Thoracic aorta (tissue), 2 donors: ENCODE measurements around the gene COL25A1. TPM values are rescaled to one million over a fixed set of nuclear protein-coding genes. Genes with fewer than 3 reads are reported as not detected.

Source experiments
- ATAC-seq: fragments of 150-250 bp; one replicate; pipeline ENCODE4 v1.8.0; 2017; ENCODE audit warnings: low read depth; ENCODE audit not compliant: insufficient number of reproducible peaks, low FRiP score
- DNase-seq: peaks from one replicate; pipeline ENCODE4 v3.0.0-alpha.2; 2020; ENCODE audit warnings: low spot score
- H3K27ac ChIP-seq, 2 donors: fragments of 200-600 bp; sonication (generic); 1 replicate in 1 of 2; 2 replicates in 1 of 2; pipeline ENCODE4 v1.5.1; 2016; ENCODE audit warnings: mild to moderate bottlenecking in 2 of 2, moderate library complexity in 2 of 2
- H3K27me3 ChIP-seq: fragments of 200-600 bp; sonication (generic); replicated peaks from 2 replicates; pipeline ENCODE4 v1.6.0; 2016; ENCODE audit warnings: mild to moderate bottlenecking; ENCODE audit not compliant: insufficient read depth
- H3K36me3 ChIP-seq: fragments of 200-600 bp; sonication (generic); one replicate; pipeline ENCODE4 v1.5.1; 2016
- H3K4me1 ChIP-seq, 2 donors: fragments of 200-600 bp; sonication (generic); 1 replicate in 1 of 2; 2 replicates in 1 of 2; pipeline versions ENCODE4 v1.5.1 to v1.6.0; 2016; ENCODE audit warnings: low read depth in 2 of 2, mild to moderate bottlenecking in 1 of 2; ENCODE audit not compliant: control insufficient read depth in 1 of 2
- H3K4me3 ChIP-seq: fragments of 200-600 bp; sonication (generic); 2 replicates; pipeline ENCODE4 v1.5.1; 2016; ENCODE audit warnings: mild to moderate bottlenecking
- H3K9me3 ChIP-seq: fragments of 200-600 bp; sonication (generic); 2 replicates; pipeline ENCODE4 v1.5.1; 2016
- total RNA-seq, 2 donors: library from RNA; depleted of rRNA; stranded (reverse); fragments of >200 nt; gene quantifications; one replicate each; pipeline versions ENCODE4 v1.1.0 to v1.2.3, GENCODE V29; 2016
- TF ChIP-seq, protein P1 (sequence below): fragments of 200-600 bp; sonication (generic); IDR thresholded peaks from one replicate; pipeline ENCODE4 v1.5.1; 2019; ENCODE audit warnings: antibody characterized with exemption

The COL25A1 gene
- total RNA-seq, 2 donors from 2014 or later = 0.42 to 0.81 TPM

DNA sequence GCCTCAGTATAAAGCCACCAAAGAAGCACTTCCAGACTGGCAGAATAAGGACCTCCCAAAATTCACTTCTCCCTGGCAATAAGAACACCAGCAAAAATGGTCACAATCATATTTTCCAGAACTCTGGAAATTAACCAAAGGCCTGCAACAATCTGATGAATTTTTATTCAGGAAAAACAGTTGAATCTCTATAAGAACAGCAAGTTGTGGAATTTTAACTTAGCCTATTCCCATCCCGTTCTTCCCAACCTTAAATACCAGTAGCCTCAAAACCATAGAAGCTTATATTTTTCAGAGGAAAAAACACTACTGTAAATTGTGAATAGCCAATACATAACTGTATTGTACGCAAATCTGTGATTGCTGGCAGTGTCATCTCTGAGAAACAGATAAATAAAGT is 67.9 kb downstream of the COL25A1 start:
- Histone ChIP-seq H3K4me1 (no peaks in the 10 kb centered on the region), H3K4me3 (no peak overlapping the region), H3K27me3 (no peaks in the 10 kb centered on the region), H3K9me3 (no peaks in the 10 kb centered on the region), H3K36me3 (no peaks in the 10 kb centered on the region), H3K27ac (no peak overlapping the region)
- TF ChIP-seq, protein P1, sequence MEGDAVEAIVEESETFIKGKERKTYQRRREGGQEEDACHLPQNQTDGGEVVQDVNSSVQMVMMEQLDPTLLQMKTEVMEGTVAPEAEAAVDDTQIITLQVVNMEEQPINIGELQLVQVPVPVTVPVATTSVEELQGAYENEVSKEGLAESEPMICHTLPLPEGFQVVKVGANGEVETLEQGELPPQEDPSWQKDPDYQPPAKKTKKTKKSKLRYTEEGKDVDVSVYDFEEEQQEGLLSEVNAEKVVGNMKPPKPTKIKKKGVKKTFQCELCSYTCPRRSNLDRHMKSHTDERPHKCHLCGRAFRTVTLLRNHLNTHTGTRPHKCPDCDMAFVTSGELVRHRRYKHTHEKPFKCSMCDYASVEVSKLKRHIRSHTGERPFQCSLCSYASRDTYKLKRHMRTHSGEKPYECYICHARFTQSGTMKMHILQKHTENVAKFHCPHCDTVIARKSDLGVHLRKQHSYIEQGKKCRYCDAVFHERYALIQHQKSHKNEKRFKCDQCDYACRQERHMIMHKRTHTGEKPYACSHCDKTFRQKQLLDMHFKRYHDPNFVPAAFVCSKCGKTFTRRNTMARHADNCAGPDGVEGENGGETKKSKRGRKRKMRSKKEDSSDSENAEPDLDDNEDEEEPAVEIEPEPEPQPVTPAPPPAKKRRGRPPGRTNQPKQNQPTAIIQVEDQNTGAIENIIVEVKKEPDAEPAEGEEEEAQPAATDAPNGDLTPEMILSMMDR = no peak
- no peak for ATAC-seq
- DNase-seq = no peak

DNA sequence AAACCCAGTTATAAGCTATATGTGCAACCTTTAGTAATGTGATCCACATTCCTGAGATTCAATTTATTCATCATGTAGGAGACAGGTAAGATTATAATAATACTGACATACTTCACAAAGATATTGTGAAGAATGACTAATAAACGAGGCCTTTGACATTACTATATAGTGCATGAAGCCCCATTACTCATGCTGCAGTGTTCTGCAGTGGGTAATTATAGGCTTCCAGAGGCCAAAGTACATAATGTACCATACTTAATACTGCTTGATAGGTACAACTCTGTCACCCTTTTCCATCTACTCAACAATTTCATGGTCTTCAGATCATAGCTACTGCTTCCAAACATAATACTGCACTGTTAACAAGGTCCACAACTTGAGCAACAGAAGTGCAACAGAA is 68.9 kb downstream of the COL25A1 start:
- TF ChIP-seq, protein P1 = no peak
- Histone ChIP-seq H3K27ac (no peak overlapping the region), H3K4me1 (no peaks in the 10 kb centered on the region), H3K36me3 (no peaks in the 10 kb centered on the region), H3K4me3 (no peak overlapping the region), H3K9me3 (no peaks in the 10 kb centered on the region), H3K27me3 (no peaks in the 10 kb centered on the region)
- DNase-seq = no peak
- no peak for ATAC-seq

DNA sequence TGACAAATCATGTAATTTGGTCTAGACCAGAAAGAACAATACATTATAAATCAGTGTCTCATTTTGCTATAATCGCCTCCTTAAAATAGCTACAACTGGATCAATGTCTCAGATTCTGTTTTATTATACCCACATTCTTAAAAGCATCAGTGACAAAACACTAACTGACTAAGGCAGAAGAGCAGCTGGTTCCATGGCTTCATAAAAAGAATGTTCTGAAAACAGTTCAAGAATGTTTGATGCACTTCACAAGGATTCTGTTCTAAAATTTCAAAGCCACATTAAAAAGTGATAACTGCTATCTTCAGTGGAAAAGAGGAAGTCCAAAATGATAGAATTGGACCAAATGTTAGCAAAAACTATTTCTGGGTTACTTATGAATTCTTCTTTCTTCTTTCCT is 69.8 kb downstream of the COL25A1 start:
- H3K4me3 ChIP-seq = no peak overlapping the region
- no peaks in the 10 kb centered on the region for H3K36me3 ChIP-seq
- H3K27me3 ChIP-seq = no peaks in the 10 kb centered on the region
- no peaks in the 10 kb centered on the region for H3K9me3 ChIP-seq
- ATAC-seq (no peak), DNase-seq (no peak)
- TF ChIP-seq, protein P1 = no peak
- H3K27ac ChIP-seq = no peak overlapping the region
- H3K4me1 ChIP-seq = no peaks in the 10 kb centered on the region

DNA sequence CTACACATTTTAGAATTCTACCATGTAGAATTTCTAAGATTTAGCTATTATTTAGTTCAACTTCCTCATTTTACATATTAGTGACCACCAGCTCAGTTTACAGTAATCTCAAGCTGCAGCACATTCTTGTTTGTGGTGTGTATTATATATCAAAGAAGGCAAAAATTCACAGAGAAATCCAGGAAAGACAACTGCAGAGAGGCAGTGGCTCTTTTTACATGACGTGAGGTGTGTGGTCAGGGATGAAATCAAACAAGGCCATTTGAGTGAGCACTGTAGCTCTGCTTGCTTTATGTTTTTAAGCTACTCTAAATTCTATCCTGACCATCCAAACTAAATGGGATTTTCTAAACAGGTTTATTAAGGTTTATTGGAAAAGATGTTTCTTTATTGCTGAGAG is 71.1 kb downstream of the COL25A1 start:
- Histone ChIP-seq H3K36me3 (no peaks in the 10 kb centered on the region), H3K27ac (no peak overlapping the region), H3K4me3 (no peak overlapping the region), H3K27me3 (no peaks in the 10 kb centered on the region), H3K4me1 (no peaks in the 10 kb centered on the region), H3K9me3 (no peaks in the 10 kb centered on the region)
- DNase-seq (no peak), ATAC-seq (no peak)
- TF ChIP-seq, protein P1 = no peak

DNA sequence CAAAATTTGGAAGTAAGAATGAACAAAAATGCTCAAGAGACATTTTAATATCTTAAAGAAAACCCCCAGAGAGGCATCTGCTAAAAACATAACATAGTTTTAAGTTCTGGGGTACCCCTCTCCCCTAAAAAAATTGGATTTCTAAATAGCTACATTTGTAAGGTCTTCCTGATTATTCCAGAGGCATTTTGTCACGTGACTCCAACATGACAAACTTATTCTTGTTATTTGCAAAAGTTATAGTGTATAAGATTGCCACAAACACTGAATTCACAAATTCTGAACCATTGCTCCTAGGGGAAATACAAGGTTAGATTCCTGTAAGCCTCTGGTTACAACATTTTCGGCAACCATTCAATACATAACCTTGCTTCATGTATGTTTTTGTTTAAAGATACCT is 73.4 kb downstream of the COL25A1 start:
- Histone ChIP-seq H3K4me3 (no peak overlapping the region), H3K4me1 (no peaks in the 10 kb centered on the region), H3K9me3 (no peaks in the 10 kb centered on the region), H3K27ac (no peak overlapping the region), H3K36me3 (no peaks in the 10 kb centered on the region), H3K27me3 (no peaks in the 10 kb centered on the region)
- TF ChIP-seq, protein P1 = no peak
- ATAC-seq (no peak), DNase-seq (no peak)
